HEK293 (cell line): Measurements from ENCODE around the gene TBK1.

ENCODE experiments used
- CTCF ChIA-PET: fragments of 350-600 bp; formaldehyde crosslinking; extraction: SDS; loops from one replicate; lab custom pipeline; 2021; ENCODE audit warnings: antibody characterized with exemption; lab: Yijun Ruan, JAX
- POLR2A ChIA-PET: fragments of 300-600 bp; formaldehyde crosslinking; extraction: SDS; loops from one replicate; lab custom pipeline; 2020; ENCODE audit warnings: antibody characterized with exemption, inconsistent platforms; lab: Yijun Ruan, JAX
- H3K27ac ChIP-seq: fragments of 200-500 bp; sonication (Bioruptor generic); 2 replicates; pipeline ENCODE4 v1.5.1; 2014; ENCODE audit warnings: low read depth, low read length, control low read depth, inconsistent platforms; ENCODE audit errors: extremely low read depth
- H3K36me3 ChIP-seq, 2 experiments: fragments of 200-500 bp in 1 of 2; sonication (Bioruptor generic) in 1 of 2; 1 replicate in 1 of 2; 2 replicates in 1 of 2; pipeline ENCODE4 v1.5.1; 2014 to 2017; ENCODE audit warnings: inconsistent platforms in 2 of 2, low read length in 2 of 2; ENCODE audit not compliant: control insufficient read depth in 2 of 2, insufficient read depth in 1 of 2
- H3K4me1 ChIP-seq: fragments of 200-500 bp; sonication (Bioruptor generic); 2 replicates; pipeline ENCODE4 v1.5.1; 2014; ENCODE audit warnings: mild to moderate bottlenecking, low read length, inconsistent platforms; ENCODE audit not compliant: control insufficient read depth, insufficient read depth
- H3K4me3 ChIP-seq: 2 replicates; pipeline ENCODE4 v1.5.1; 2011; ENCODE audit warnings: low read depth, mild to moderate bottlenecking, control low read depth, low read length, moderate library complexity
- H3K9me3 ChIP-seq: fragments of 200-500 bp; sonication (Bioruptor generic); 2 replicates; pipeline ENCODE4 v1.5.1; 2014; ENCODE audit warnings: low read depth, low read length, inconsistent platforms; ENCODE audit not compliant: control insufficient read depth, insufficient read depth
- HOXA7 ChIP-seq: sonication (generic); formaldehyde crosslinking; IDR thresholded peaks from 2 replicates; pipeline ENCODE4 v1.8.1; 2022; ENCODE audit warnings: missing genetic modification reagents, borderline replicate concordance
- KLF1 ChIP-seq: fragments of 450-650 bp; formaldehyde crosslinking; IDR thresholded peaks from 2 replicates; pipeline ENCODE4 v1.5.1; 2016; ENCODE audit warnings: missing biosample characterization, missing genetic modification characterization
- OVOL3 ChIP-seq: fragments of 450-650 bp; formaldehyde crosslinking; IDR thresholded peaks from 2 replicates; pipeline ENCODE4 v1.5.1; 2016; ENCODE audit warnings: missing biosample characterization, missing genetic modification characterization
- RBAK ChIP-seq: fragments of 450-650 bp; formaldehyde crosslinking; IDR thresholded peaks from 2 replicates; pipeline ENCODE4 v1.5.1; 2016; ENCODE audit warnings: missing biosample characterization, missing genetic modification characterization
- SCRT1 ChIP-seq: fragments of 450-650 bp; formaldehyde crosslinking; IDR thresholded peaks from 2 replicates; pipeline ENCODE4 v1.5.1; 2016; ENCODE audit warnings: missing biosample characterization, missing genetic modification characterization, borderline replicate concordance
- SP3 ChIP-seq: fragments of 450-650 bp; formaldehyde crosslinking; IDR thresholded peaks from 2 replicates; pipeline ENCODE4 v1.5.1; 2016; ENCODE audit warnings: missing biosample characterization, missing genetic modification characterization
- SP7 ChIP-seq: fragments of 450-650 bp; formaldehyde crosslinking; IDR thresholded peaks from 2 replicates; pipeline ENCODE4 v1.5.1; 2016; ENCODE audit warnings: missing biosample characterization, missing genetic modification characterization
- ZBTB48 ChIP-seq: fragments of 450-650 bp; formaldehyde crosslinking; IDR thresholded peaks from 2 replicates; pipeline ENCODE4 v1.5.1; 2016; ENCODE audit warnings: missing biosample characterization, missing genetic modification characterization
- ZNF114 ChIP-seq: fragments of 450-650 bp; formaldehyde crosslinking; IDR thresholded peaks from 2 replicates; pipeline ENCODE4 v1.5.0; 2017; ENCODE audit warnings: missing biosample characterization, missing genetic modification characterization
- ZNF140 ChIP-seq: fragments of 450-650 bp; formaldehyde crosslinking; IDR thresholded peaks from 2 replicates; pipeline ENCODE4 v1.5.1; 2016; ENCODE audit warnings: missing biosample characterization, missing genetic modification characterization
- ZNF174 ChIP-seq: fragments of 450-650 bp; formaldehyde crosslinking; IDR thresholded peaks from 2 replicates; pipeline ENCODE4 v1.5.0; 2017; ENCODE audit warnings: missing biosample characterization, mild to moderate bottlenecking, missing genetic modification characterization
- ZNF2 ChIP-seq: fragments of 450-650 bp; formaldehyde crosslinking; IDR thresholded peaks from 2 replicates; pipeline ENCODE4 v1.5.1; 2016; ENCODE audit warnings: missing biosample characterization, missing genetic modification characterization
- ZNF514 ChIP-seq: fragments of 450-650 bp; formaldehyde crosslinking; IDR thresholded peaks from 2 replicates; pipeline ENCODE4 v1.5.1; 2016; ENCODE audit warnings: missing biosample characterization, missing genetic modification characterization
- ZNF548 ChIP-seq: fragments of 450-650 bp; formaldehyde crosslinking; IDR thresholded peaks from 2 replicates; pipeline ENCODE4 v1.5.1; 2016; ENCODE audit warnings: missing biosample characterization, missing genetic modification characterization
- ZNF555 ChIP-seq: fragments of 450-650 bp; formaldehyde crosslinking; conservative IDR thresholded peaks from 2 replicates; pipeline ENCODE4 v1.5.1; 2017; ENCODE audit warnings: missing biosample characterization, mild to moderate bottlenecking, missing genetic modification characterization, inconsistent platforms
- ZNF600 ChIP-seq: fragments of 450-650 bp; formaldehyde crosslinking; IDR thresholded peaks from 2 replicates; pipeline ENCODE4 v1.5.1; 2016; ENCODE audit warnings: missing biosample characterization, missing genetic modification characterization
- ZNF626 ChIP-seq: fragments of 450-650 bp; sonication (Bioruptor Pico); formaldehyde crosslinking; IDR thresholded peaks from 2 replicates; pipeline ENCODE4 v1.5.1; 2018; ENCODE audit warnings: missing biosample characterization, missing genetic modification characterization, inconsistent platforms
- ZNF658 ChIP-seq: fragments of 450-650 bp; formaldehyde crosslinking; IDR thresholded peaks from 2 replicates; pipeline ENCODE4; 2016; ENCODE audit warnings: missing biosample characterization, missing genetic modification characterization
- ZNF660 ChIP-seq: fragments of 450-650 bp; IDR thresholded peaks from 2 replicates; pipeline ENCODE4 v1.5.1; 2018; ENCODE audit warnings: missing biosample characterization, mild to moderate bottlenecking, missing genetic modification characterization
- ZNF677 ChIP-seq: fragments of 450-650 bp; IDR thresholded peaks from 2 replicates; pipeline ENCODE4 v1.5.0; 2018; ENCODE audit warnings: missing biosample characterization, mild to moderate bottlenecking, missing genetic modification characterization, moderate library complexity
- ZNF776 ChIP-seq: fragments of 450-650 bp; formaldehyde crosslinking; IDR thresholded peaks from 2 replicates; pipeline ENCODE4 v1.5.0; 2017; ENCODE audit warnings: missing biosample characterization, missing genetic modification characterization, borderline replicate concordance
- ZNF785 ChIP-seq: fragments of 450-650 bp; formaldehyde crosslinking; IDR thresholded peaks from 2 replicates; pipeline ENCODE4 v1.5.1; 2016; ENCODE audit warnings: missing biosample characterization, missing genetic modification characterization
- ZSCAN16 ChIP-seq: fragments of 450-650 bp; formaldehyde crosslinking; IDR thresholded peaks from 2 replicates; pipeline ENCODE4 v1.5.1; 2016; ENCODE audit warnings: missing biosample characterization, missing genetic modification characterization
- TF ChIP-seq, protein P1 (sequence below): fragments of 450-650 bp; formaldehyde crosslinking; IDR thresholded peaks from 2 replicates; pipeline ENCODE4 v1.5.1; 2016; ENCODE audit warnings: missing biosample characterization, missing genetic modification characterization
- TF ChIP-seq, protein P2 (sequence below): fragments of 450-650 bp; formaldehyde crosslinking; conservative IDR thresholded peaks from 2 replicates; pipeline ENCODE4 v1.5.1; 2016; ENCODE audit warnings: low read depth, missing biosample characterization, missing genetic modification characterization
- TF ChIP-seq, protein P3 (sequence below): fragments of 450-650 bp; formaldehyde crosslinking; IDR thresholded peaks from 2 replicates; pipeline ENCODE4 v1.5.1; 2016; ENCODE audit warnings: missing biosample characterization, missing genetic modification characterization, borderline replicate concordance

TBK1 gene

DNA sequence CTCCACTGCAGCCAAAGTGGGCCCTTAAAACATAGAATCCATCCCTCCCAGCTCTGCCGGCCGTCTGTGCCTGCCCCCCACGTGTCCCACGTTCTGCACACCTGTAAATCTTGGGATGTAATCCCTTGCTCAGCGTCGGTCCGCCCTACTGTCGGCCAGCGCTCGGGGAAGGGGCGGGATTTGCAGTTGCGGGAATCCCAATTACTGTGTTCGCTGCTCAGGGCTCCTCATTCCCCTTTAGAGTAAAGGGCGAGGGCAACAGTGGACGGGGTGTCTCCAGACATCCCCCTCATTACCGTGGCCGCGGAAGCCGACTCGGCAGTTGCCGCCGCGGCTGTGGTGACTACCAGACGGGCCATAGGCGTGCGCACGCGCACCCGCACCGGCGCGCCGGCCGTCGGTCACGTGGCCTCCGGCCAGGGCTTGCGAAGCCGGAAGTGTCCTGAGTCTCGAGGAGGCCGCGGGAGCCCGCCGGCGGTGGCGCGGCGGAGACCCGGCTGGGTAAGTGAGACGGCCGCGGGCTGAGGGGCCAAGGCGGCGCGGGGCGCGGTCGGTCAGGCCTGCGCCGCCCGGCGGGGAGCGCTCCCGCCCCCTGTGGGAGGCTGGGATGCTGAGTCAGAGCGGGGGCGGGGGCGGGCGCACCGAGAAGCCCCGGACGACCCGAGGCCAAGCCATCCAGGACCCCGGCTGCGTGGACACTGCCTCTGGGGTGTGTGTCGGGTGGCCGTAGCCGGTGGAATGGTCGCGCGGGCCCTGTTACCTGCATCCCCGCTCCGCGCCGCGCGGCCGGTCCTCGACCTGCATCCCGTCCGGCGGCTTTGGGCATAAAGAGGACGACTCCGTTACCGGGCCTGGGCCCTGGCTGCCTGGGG, at the start of gene TBK1:
Gene TBK1, plus strand, starts transcription at position 434 of the 872 bp plus-strand sequence. CDS start 3,751 bp downstream, outside the sequence.
- Histone ChIP-seq H3K36me3 (peaks cover 13 to 26% of the 10 kb centered on the region in 2 experiments), H3K4me1 (peaks cover 3% of the 10 kb centered on the region), H3K27ac (peak within 1 kb of the TSS; percentile 96), H3K9me3 (no peaks in the 10 kb centered on the region), H3K4me3 (peak within 1 kb of the TSS; percentile 98)
- ChIA-PET CTCF (interaction anchor here (2.1 kb wide), 1 partner anchor 246 kb away, joined by 8 read pairs; no protein-coding TSS in a partner anchor), POLR2A (interaction anchor here (0.5 to 0.6 kb wide), 3 partner anchors 40 to 185 kb away, joined by 3 to 10 read pairs (median 3); no protein-coding TSS in a partner anchor)
- TF ChIP-seq, protein P1, sequence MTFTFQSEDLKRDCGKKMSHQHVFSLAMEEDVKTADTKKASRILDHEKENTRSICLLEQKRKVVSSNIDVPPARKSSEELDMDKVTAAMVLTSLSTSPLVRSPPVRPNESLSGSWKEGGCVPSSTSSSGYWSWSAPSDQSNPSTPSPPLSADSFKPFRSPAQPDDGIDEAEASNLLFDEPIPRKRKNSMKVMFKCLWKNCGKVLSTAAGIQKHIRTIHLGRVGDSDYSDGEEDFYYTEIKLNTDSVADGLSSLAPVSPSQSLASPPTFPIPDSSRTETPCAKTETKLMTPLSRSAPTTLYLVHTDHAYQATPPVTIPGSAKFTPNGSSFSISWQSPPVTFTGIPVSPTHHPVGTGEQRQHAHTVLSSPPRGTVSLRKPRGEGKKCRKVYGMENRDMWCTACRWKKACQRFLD (tag by site-specific recombination), result no peak
- TF ChIP-seq, protein P2, sequence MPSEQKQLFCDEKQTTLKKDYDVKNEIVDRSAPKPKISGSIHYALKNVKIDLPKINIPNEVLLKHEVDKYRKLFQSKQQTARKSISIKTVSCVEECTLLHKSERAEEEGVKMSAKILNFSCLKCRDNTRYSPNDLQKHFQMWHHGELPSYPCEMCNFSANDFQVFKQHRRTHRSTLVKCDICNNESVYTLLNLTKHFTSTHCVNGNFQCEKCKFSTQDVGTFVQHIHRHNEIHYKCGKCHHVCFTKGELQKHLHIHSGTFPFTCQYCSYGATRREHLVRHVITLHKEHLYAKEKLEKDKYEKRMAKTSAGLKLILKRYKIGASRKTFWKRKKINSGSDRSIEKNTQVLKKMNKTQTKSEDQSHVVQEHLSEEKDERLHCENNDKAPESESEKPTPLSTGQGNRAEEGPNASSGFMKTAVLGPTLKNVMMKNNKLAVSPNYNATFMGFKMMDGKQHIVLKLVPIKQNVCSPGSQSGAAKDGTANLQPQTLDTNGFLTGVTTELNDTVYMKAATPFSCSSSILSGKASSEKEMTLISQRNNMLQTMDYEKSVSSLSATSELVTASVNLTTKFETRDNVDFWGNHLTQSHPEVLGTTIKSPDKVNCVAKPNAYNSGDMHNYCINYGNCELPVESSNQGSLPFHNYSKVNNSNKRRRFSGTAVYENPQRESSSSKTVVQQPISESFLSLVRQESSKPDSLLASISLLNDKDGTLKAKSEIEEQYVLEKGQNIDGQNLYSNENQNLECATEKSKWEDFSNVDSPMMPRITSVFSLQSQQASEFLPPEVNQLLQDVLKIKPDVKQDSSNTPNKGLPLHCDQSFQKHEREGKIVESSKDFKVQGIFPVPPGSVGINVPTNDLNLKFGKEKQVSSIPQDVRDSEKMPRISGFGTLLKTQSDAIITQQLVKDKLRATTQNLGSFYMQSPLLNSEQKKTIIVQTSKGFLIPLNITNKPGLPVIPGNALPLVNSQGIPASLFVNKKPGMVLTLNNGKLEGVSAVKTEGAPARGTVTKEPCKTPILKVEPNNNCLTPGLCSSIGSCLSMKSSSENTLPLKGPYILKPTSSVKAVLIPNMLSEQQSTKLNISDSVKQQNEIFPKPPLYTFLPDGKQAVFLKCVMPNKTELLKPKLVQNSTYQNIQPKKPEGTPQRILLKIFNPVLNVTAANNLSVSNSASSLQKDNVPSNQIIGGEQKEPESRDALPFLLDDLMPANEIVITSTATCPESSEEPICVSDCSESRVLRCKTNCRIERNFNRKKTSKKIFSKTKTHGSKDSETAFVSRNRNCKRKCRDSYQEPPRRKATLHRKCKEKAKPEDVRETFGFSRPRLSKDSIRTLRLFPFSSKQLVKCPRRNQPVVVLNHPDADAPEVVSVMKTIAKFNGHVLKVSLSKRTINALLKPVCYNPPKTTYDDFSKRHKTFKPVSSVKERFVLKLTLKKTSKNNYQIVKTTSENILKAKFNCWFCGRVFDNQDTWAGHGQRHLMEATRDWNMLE (tag by site-specific recombination), result no peak
- TF ChIP-seq SP7, result peak; percentile 11; the same call in 1 of the 2 replicates
- peak; percentile 46; the same call in 1 of the 2 replicates for TF ChIP-seq SP3 (tag by site-specific recombination)
- TF ChIP-seq HOXA7, result no peak
- TF ChIP-seq ZNF785 (tag by site-specific recombination), result no peak
- no peak; the same call in 1 of the 2 replicates for TF ChIP-seq ZBTB48 (tag by site-specific recombination)
- peak; percentile 96 for TF ChIP-seq ZNF600
- no peak for TF ChIP-seq ZNF776 (tag by site-specific recombination)
- TF ChIP-seq ZNF626 (tag by site-specific recombination), result no peak
- no peak for TF ChIP-seq ZNF658
- peak; percentile 55; the same call in 1 of the 2 replicates for TF ChIP-seq ZNF677 (tag by site-specific recombination)
- TF ChIP-seq OVOL3 (tag by site-specific recombination), result no peak
- TF ChIP-seq RBAK (tag by site-specific recombination), result no peak
- TF ChIP-seq ZNF174 (tag by site-specific recombination), result no peak
- TF ChIP-seq KLF1 (tag by site-specific recombination), result peak; percentile 55; the same call in 1 of the 2 replicates
- TF ChIP-seq ZNF114, result no peak
- TF ChIP-seq ZSCAN16, result no peak
- TF ChIP-seq ZNF2 (tag by site-specific recombination), result peak; percentile 18; the same call in 1 of the 2 replicates
- TF ChIP-seq ZNF140 (tag by site-specific recombination), result no peak
- no peak for TF ChIP-seq ZNF548
- TF ChIP-seq, protein P3, sequence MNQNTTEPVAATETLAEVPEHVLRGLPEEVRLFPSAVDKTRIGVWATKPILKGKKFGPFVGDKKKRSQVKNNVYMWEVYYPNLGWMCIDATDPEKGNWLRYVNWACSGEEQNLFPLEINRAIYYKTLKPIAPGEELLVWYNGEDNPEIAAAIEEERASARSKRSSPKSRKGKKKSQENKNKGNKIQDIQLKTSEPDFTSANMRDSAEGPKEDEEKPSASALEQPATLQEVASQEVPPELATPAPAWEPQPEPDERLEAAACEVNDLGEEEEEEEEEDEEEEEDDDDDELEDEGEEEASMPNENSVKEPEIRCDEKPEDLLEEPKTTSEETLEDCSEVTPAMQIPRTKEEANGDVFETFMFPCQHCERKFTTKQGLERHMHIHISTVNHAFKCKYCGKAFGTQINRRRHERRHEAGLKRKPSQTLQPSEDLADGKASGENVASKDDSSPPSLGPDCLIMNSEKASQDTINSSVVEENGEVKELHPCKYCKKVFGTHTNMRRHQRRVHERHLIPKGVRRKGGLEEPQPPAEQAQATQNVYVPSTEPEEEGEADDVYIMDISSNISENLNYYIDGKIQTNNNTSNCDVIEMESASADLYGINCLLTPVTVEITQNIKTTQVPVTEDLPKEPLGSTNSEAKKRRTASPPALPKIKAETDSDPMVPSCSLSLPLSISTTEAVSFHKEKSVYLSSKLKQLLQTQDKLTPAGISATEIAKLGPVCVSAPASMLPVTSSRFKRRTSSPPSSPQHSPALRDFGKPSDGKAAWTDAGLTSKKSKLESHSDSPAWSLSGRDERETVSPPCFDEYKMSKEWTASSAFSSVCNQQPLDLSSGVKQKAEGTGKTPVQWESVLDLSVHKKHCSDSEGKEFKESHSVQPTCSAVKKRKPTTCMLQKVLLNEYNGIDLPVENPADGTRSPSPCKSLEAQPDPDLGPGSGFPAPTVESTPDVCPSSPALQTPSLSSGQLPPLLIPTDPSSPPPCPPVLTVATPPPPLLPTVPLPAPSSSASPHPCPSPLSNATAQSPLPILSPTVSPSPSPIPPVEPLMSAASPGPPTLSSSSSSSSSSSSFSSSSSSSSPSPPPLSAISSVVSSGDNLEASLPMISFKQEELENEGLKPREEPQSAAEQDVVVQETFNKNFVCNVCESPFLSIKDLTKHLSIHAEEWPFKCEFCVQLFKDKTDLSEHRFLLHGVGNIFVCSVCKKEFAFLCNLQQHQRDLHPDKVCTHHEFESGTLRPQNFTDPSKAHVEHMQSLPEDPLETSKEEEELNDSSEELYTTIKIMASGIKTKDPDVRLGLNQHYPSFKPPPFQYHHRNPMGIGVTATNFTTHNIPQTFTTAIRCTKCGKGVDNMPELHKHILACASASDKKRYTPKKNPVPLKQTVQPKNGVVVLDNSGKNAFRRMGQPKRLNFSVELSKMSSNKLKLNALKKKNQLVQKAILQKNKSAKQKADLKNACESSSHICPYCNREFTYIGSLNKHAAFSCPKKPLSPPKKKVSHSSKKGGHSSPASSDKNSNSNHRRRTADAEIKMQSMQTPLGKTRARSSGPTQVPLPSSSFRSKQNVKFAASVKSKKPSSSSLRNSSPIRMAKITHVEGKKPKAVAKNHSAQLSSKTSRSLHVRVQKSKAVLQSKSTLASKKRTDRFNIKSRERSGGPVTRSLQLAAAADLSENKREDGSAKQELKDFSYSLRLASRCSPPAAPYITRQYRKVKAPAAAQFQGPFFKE (tag by site-specific recombination), result no peak
- peak; percentile 88 for TF ChIP-seq SCRT1
- TF ChIP-seq ZNF660 (tag by site-specific recombination), result no peak
- TF ChIP-seq ZNF514 (tag by site-specific recombination), result no peak
- TF ChIP-seq ZNF555, result no peak
